SK-N-SH (cell line): ENCODE results near the gene RPS15A. TPM values are rescaled to one million over a fixed set of nuclear protein-coding genes. Genes with fewer than 3 reads are reported as not detected.

Experiments
- CTCF ChIA-PET: fragments of 300-600, 350-600 bp; formaldehyde crosslinking; extraction: SDS; loops from one replicate; lab custom pipeline; 2021; lab: Yijun Ruan, JAX
- POLR2A ChIA-PET: fragments of 350-600 bp; sonication (Branson Sonifier 250); formaldehyde crosslinking; extraction: SDS; loops from one replicate; lab custom pipeline; 2020; ENCODE audit warnings: antibody characterized with exemption, inconsistent platforms; lab: Yijun Ruan, JAX
- DNase-seq: peaks from one replicate; pipeline ENCODE4 v3.0.0; 2012
- H2AFZ ChIP-seq: fragments of 200-600 bp; sonication (generic); 2 replicates; pipeline ENCODE4 v1.8.1; 2016; ENCODE audit warnings: antibody characterized with exemption, mild to moderate bottlenecking, low read depth
- H3F3A ChIP-seq: fragments of 200-600 bp; sonication (generic); replicated peaks from 2 replicates; pipeline ENCODE3; 2016; ENCODE audit warnings: antibody characterized with exemption, mild to moderate bottlenecking; ENCODE audit not compliant: insufficient read depth
- H3K27ac ChIP-seq, 2 experiments: fragments of 200-500 bp in 1 of 2; fragments of 200-600 bp in 1 of 2; sonication (Bioruptor generic) in 1 of 2; sonication (generic), shearing (Covaris generic) in 1 of 2; 2 replicates each; pipeline versions ENCODE4 v1.5.1 to v1.6.1; 2014 to 2016; ENCODE audit warnings: low read depth in 2 of 2, inconsistent platforms in 1 of 2, low read length in 1 of 2, mild to moderate bottlenecking in 1 of 2, mixed read lengths in 1 of 2
- H3K27me3 ChIP-seq: fragments of 200-600 bp; sonication (generic), shearing (Covaris generic); 2 replicates; pipeline ENCODE4 v1.6.1; 2016; ENCODE audit warnings: mixed run types; ENCODE audit not compliant: insufficient read depth
- H3K36me3 ChIP-seq, 2 experiments: fragments of 200-500 bp in 1 of 2; fragments of 200-600 bp in 1 of 2; sonication (Bioruptor generic) in 1 of 2; sonication (generic) in 1 of 2; replicated peaks in 1 of 2; 2 replicates each; pipeline versions ENCODE3 to v1.5.1; 2014 to 2016; ENCODE audit warnings: low read length in 1 of 2, mild to moderate bottlenecking in 1 of 2; ENCODE audit not compliant: insufficient read depth in 2 of 2, control insufficient read depth in 1 of 2
- H3K4me1 ChIP-seq, 2 experiments: fragments of 200-500 bp in 1 of 2; fragments of 200-600 bp in 1 of 2; sonication (Bioruptor generic) in 1 of 2; sonication (generic), shearing (Covaris generic) in 1 of 2; 2 replicates each; pipeline versions ENCODE4 v1.5.1 to v1.6.1; 2014 to 2016; ENCODE audit warnings: low read depth in 1 of 2, low read length in 1 of 2, mixed run types in 1 of 2; ENCODE audit not compliant: insufficient read depth in 2 of 2, control insufficient read depth in 1 of 2
- H3K4me2 ChIP-seq: fragments of 200-600 bp; sonication (generic), shearing (Covaris generic); 2 replicates; pipeline ENCODE4 v1.6.1; 2017; ENCODE audit warnings: mixed run types
- H3K4me3 ChIP-seq, 2 experiments: fragments of 200-500 bp in 1 of 2; fragments of 200-600 bp in 1 of 2; sonication (Bioruptor generic) in 1 of 2; sonication (generic), shearing (Covaris generic) in 1 of 2; 2 replicates each; pipeline versions ENCODE4 v1.5.1 to v1.8.1; 2014 to 2016; ENCODE audit warnings: low read depth in 2 of 2, inconsistent platforms in 1 of 2, low read length in 1 of 2, mild to moderate bottlenecking in 1 of 2, mixed read lengths in 1 of 2, moderate library complexity in 1 of 2
- H3K79me2 ChIP-seq: fragments of 200-600 bp; sonication (generic); 2 replicates; pipeline ENCODE4 v1.8.1; 2017; ENCODE audit warnings: mild to moderate bottlenecking; ENCODE audit not compliant: insufficient read depth
- H3K9ac ChIP-seq: fragments of 200-600 bp; sonication (generic); 2 replicates; pipeline ENCODE4 v1.6.1; 2017; ENCODE audit warnings: mixed run types
- H3K9me2 ChIP-seq: fragments of 200-600 bp; sonication (generic); 2 replicates; pipeline ENCODE4 v1.6.1; 2017; ENCODE audit warnings: mixed run types
- H3K9me3 ChIP-seq: fragments of 200-600 bp; sonication (generic); 2 replicates; pipeline ENCODE4 v1.6.1; 2017; ENCODE audit warnings: mixed run types, mild to moderate bottlenecking, moderate library complexity
- H4K20me1 ChIP-seq: fragments of 200-600 bp; sonication (generic); 2 replicates; pipeline ENCODE4 v1.6.1; 2017; ENCODE audit warnings: mild to moderate bottlenecking, mixed run types; ENCODE audit not compliant: insufficient read depth
- CHD2 ChIP-seq: fragments of 150-350 bp; IDR thresholded peaks from 2 replicates; pipeline ENCODE4 v1.6.1; 2018; ENCODE audit warnings: low read length; ENCODE audit not compliant: partially characterized antibody
- CTCF ChIP-seq: fragments of 200-600 bp; sonication (generic); IDR thresholded peaks from 2 replicates; pipeline ENCODE4 v1.6.1; 2017; ENCODE audit warnings: antibody characterized with exemption, mild to moderate bottlenecking, moderate library complexity
- EP300 ChIP-seq, 2 experiments: IDR thresholded peaks; 2 replicates each; pipeline versions ENCODE4 v1.4.0 to v1.6.1; 2012; ENCODE audit warnings: borderline replicate concordance in 1 of 2, low read depth in 1 of 2, low read length in 1 of 2
- FOSL2 ChIP-seq: IDR thresholded peaks from 2 replicates; pipeline ENCODE4 v1.4.0; 2012; ENCODE audit warnings: low read depth, mild to moderate bottlenecking, moderate library complexity, borderline replicate concordance
- GABPA ChIP-seq: IDR thresholded peaks from 2 replicates; pipeline ENCODE4 v1.4.0; 2012; ENCODE audit warnings: low read depth, mild to moderate bottlenecking
- GATA2 ChIP-seq: sonication (generic); formaldehyde crosslinking; IDR thresholded peaks from 2 replicates; pipeline ENCODE4 v1.5.0; 2020; ENCODE audit warnings: mild to moderate bottlenecking, missing genetic modification reagents
- IRF3 ChIP-seq: fragments of 150-350 bp; IDR thresholded peaks from 2 replicates; pipeline ENCODE4 v1.6.1; 2016; ENCODE audit warnings: mild to moderate bottlenecking, low read depth, low read length
- MAX ChIP-seq: IDR thresholded peaks from 2 replicates; pipeline ENCODE4 v1.4.0; 2012; ENCODE audit warnings: low read depth
- MXI1 ChIP-seq: IDR thresholded peaks from 2 replicates; pipeline ENCODE4 v1.6.1; 2012; ENCODE audit warnings: mild to moderate bottlenecking, low read depth, low read length, improper control_type of control experiment
- NFIC ChIP-seq: IDR thresholded peaks from 2 replicates; pipeline ENCODE4 v1.4.0; 2012; ENCODE audit warnings: borderline replicate concordance
- NRF1 ChIP-seq: IDR thresholded peaks from 2 replicates; pipeline ENCODE4 v1.6.1; 2012; ENCODE audit warnings: low read depth, mild to moderate bottlenecking, low read length
- POLR2AphosphoS5 ChIP-seq: IDR thresholded peaks from 2 replicates; pipeline ENCODE4 v1.6.1; 2012; ENCODE audit warnings: low read depth, low read length
- RAD21 ChIP-seq: IDR thresholded peaks from 2 replicates; pipeline ENCODE4 v1.6.1; 2012; ENCODE audit warnings: mild to moderate bottlenecking, low read length
- RCOR1 ChIP-seq: fragments of 150-350 bp; IDR thresholded peaks from 2 replicates; pipeline ENCODE4 v1.6.1; 2017; ENCODE audit warnings: antibody characterized with exemption, low read length
- RFX5 ChIP-seq: IDR thresholded peaks from 2 replicates; pipeline ENCODE4 v1.6.1; 2012; ENCODE audit warnings: mild to moderate bottlenecking, improper control_type of control experiment, low read length
- RXRA ChIP-seq: IDR thresholded peaks from 2 replicates; pipeline ENCODE4 v1.4.0; 2012; ENCODE audit warnings: low read depth, mild to moderate bottlenecking, borderline replicate concordance
- SIN3A ChIP-seq: IDR thresholded peaks from 2 replicates; pipeline ENCODE4 v1.6.1; 2012; ENCODE audit warnings: low read depth, mild to moderate bottlenecking, low read length, moderate library complexity, borderline replicate concordance
- SMC3 ChIP-seq: IDR thresholded peaks from 2 replicates; pipeline ENCODE4 v1.6.1; 2012; ENCODE audit warnings: low read depth, low read length, improper control_type of control experiment
- TEAD4 ChIP-seq: IDR thresholded peaks from 2 replicates; pipeline ENCODE4 v1.4.0; 2012; ENCODE audit warnings: mild to moderate bottlenecking, borderline replicate concordance; ENCODE audit not compliant: insufficient read depth
- USF1 ChIP-seq: IDR thresholded peaks from 2 replicates; pipeline ENCODE4 v1.4.0; 2012; ENCODE audit warnings: low read depth, borderline replicate concordance
- WGBS: methylation state at CpG from one replicate; pipeline ENCODE4 v1.1.6; 2017; ENCODE audit warnings: low lambda C conversion rate; 5-methylcytosine and 5-hydroxymethylcytosine counted together
- polyA plus RNA-seq, 3 experiments: library from polyadenylated mRNA; depleted of rRNA; stranded (reverse); fragments of >200 nt; gene quantifications; 2 replicates each; pipeline ENCODE4 v1.2.3, GENCODE V29; 2012
- TF ChIP-seq, protein P1 (sequence below): IDR thresholded peaks from 2 replicates; pipeline ENCODE4 v1.4.0; 2012; ENCODE audit warnings: low read depth, borderline replicate concordance
- TF ChIP-seq, protein P2 (sequence below): fragments of 150-350 bp; IDR thresholded peaks from 2 replicates; pipeline ENCODE4 v1.6.1; 2017; ENCODE audit warnings: antibody characterized with exemption, low read length, low read depth, borderline replicate concordance

RPS15A gene
- polyA plus RNA-seq, 1 of the 3 experiments (the other 2 are of a cell fraction) = 6,745 TPM

GRCh38 chr16:18801145-18801972 lies 11.2 kb upstream of the RPS15A start, which contains the start of gene ARL6IP1:
ARL6IP1 (minus strand) TSS chr16:18801549; CDS start chr16:18801466, 83 bp downstream.
- H3K9me3 ChIP-seq = no peaks in the 10 kb centered on the region
- H3K79me2 ChIP-seq = peaks cover 65% of the 10 kb centered on the region
- peaks cover 19 to 21% of the 10 kb centered on the region in 2 experiments for H3K36me3 ChIP-seq
- peak; percentile 97 for TF ChIP-seq SIN3A
- 0 out of 2 replicates have a peak, but pooled peaks have one; percentile 15 for TF ChIP-seq IRF3
- no peak for TF ChIP-seq RCOR1
- no peak for TF ChIP-seq RFX5
- 0 out of 2 replicates have a peak, but pooled peaks have one; percentile 2 for TF ChIP-seq FOSL2
- TF ChIP-seq RXRA = no peak
- no peak for TF ChIP-seq TEAD4
- peak; percentile 44; the same call in 1 of the 2 replicates for TF ChIP-seq NRF1
- TF ChIP-seq EP300 (IDR thresholded peaks at IDR 0.05; ENCODE audit: borderline replicate concordance in 1 of 2, low read depth in 1 of 2, low read length in 1 of 2) = peak in 1 of 2 experiments; percentile 24; a peak in 1 of 4 replicates
- TF ChIP-seq SMC3 = peak; percentile 34
- TF ChIP-seq MXI1 = peak; percentile 62; the same call in 1 of the 2 replicates
- TF ChIP-seq GATA2 (CRISPR knock-in tag) = peak; percentile 44
- no peak for TF ChIP-seq NFIC
- no peak for TF ChIP-seq GABPA
- peak; percentile 82 for TF ChIP-seq CHD2
- peak; percentile 99 for TF ChIP-seq POLR2AphosphoS5
- TF ChIP-seq, protein P1, sequence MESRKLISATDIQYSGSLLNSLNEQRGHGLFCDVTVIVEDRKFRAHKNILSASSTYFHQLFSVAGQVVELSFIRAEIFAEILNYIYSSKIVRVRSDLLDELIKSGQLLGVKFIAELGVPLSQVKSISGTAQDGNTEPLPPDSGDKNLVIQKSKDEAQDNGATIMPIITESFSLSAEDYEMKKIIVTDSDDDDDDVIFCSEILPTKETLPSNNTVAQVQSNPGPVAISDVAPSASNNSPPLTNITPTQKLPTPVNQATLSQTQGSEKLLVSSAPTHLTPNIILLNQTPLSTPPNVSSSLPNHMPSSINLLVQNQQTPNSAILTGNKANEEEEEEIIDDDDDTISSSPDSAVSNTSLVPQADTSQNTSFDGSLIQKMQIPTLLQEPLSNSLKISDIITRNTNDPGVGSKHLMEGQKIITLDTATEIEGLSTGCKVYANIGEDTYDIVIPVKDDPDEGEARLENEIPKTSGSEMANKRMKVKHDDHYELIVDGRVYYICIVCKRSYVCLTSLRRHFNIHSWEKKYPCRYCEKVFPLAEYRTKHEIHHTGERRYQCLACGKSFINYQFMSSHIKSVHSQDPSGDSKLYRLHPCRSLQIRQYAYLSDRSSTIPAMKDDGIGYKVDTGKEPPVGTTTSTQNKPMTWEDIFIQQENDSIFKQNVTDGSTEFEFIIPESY = no peak
- peak; percentile 61 for TF ChIP-seq RAD21
- peak; percentile 88 for TF ChIP-seq CTCF
- TF ChIP-seq, protein P2, sequence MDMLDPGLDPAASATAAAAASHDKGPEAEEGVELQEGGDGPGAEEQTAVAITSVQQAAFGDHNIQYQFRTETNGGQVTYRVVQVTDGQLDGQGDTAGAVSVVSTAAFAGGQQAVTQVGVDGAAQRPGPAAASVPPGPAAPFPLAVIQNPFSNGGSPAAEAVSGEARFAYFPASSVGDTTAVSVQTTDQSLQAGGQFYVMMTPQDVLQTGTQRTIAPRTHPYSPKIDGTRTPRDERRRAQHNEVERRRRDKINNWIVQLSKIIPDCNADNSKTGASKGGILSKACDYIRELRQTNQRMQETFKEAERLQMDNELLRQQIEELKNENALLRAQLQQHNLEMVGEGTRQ = no peak
- no peak for TF ChIP-seq USF1
- TF ChIP-seq MAX = no peak; the same call in 1 of the 2 replicates

More at GRCh38 chr16:18801145-18801972, 11.2 kb upstream of the RPS15A start, which contains the start of gene ARL6IP1:
- Histone ChIP-seq H3K4me3 (peak within 1 kb of the TSS; percentile 97 to 98), H3K4me2 (peak within 1 kb of the TSS; percentile 83), H3K27ac (peak within 1 kb of the TSS; percentile 86 to 96), H3K9ac (peak within 1 kb of the TSS; percentile 96), H3K27me3 (no peaks in the 10 kb centered on the region), H3K4me1 (peaks cover 11 to 38% of the 10 kb centered on the region in 2 experiments; a peak in 3 of 4 replicates), H3F3A (peaks cover 24% of the 10 kb centered on the region), H3K9me2 (no peaks in the 10 kb centered on the region), H4K20me1 (peaks cover 35% of the 10 kb centered on the region), H2AFZ (peak within 1 kb of the TSS; percentile 72)
- POLR2A ChIA-PET = interaction anchor here (0.7 to 4.9 kb wide), 11 partner anchors 9 to 266 kb away, joined by 3 to 56 read pairs (median 4); partner anchors contain the start of genes RPS15A and SMG1
- 7% methylated on average over 5 of the region's 77 CpGs for WGBS
- CTCF ChIA-PET = interaction anchor here (0.6 to 2.1 kb wide), 21 partner anchors 8 to 182 kb away, joined by 3 to 24 read pairs (median 4); partner anchors contain the start of genes RPS15A and TMC7
- DNase-seq = peak; percentile 97
